Gastrocnemius medialis (tissue), 4 donors: Measurements from ENCODE around the gene RAPGEF2. TPM values are rescaled to one million over a fixed set of nuclear protein-coding genes. Genes with fewer than 3 reads are reported as not detected.

Experiments used
- ATAC-seq, 2 donors: fragments of 150-250 bp; one replicate each; pipeline ENCODE4 v1.9.1; 2016
- DNase-seq, 2 donors: peaks; one replicate each; pipeline ENCODE4 v3.0.0-alpha.2; 2019
- H3K27ac ChIP-seq, 4 donors: fragments of 200-600 bp; sonication (generic); 1 replicate in 1 of 4; 2 replicates in 3 of 4; pipeline ENCODE4 v1.5.1; 2016 to 2018; ENCODE audit warnings: mild to moderate bottlenecking in 2 of 4, moderate library complexity in 1 of 4
- H3K27me3 ChIP-seq, 3 donors: fragments of 200-600 bp; sonication (generic) in 2 of 3; 1 replicate in 1 of 3; 2 replicates in 2 of 3; pipeline versions ENCODE4 v1.5.1 to v1.6.0; 2016 to 2019; ENCODE audit warnings: mild to moderate bottlenecking in 1 of 3, moderate library complexity in 1 of 3
- H3K36me3 ChIP-seq, 2 donors: fragments of 200-600 bp; sonication (generic) in 1 of 2; one replicate each; pipeline ENCODE4 v1.5.1; 2017 to 2018
- H3K4me1 ChIP-seq, 2 donors: fragments of 200-600 bp; sonication (generic) in 1 of 2; one replicate each; pipeline ENCODE4 v1.5.1; 2016 to 2017; ENCODE audit warnings: mild to moderate bottlenecking in 2 of 2
- H3K4me3 ChIP-seq, 4 donors: fragments of 200-600 bp; sonication (generic) in 3 of 4; 1 replicate in 1 of 4; 2 replicates in 3 of 4; pipeline ENCODE4 v1.5.1; 2016 to 2019; ENCODE audit warnings: mild to moderate bottlenecking in 2 of 4
- H3K9me3 ChIP-seq, 3 donors: fragments of 200-600 bp; sonication (generic) in 2 of 3; 1 replicate in 1 of 3; 2 replicates in 2 of 3; pipeline ENCODE4 v1.5.1; 2016 to 2019
- CTCF ChIP-seq, 5 experiments: fragments of 450-650 bp in 3 of 5; fragments of 200-600 bp in 2 of 5; sonication (generic) in 2 of 5; IDR thresholded peaks in 4 of 5; conservative IDR thresholded peaks in 1 of 5; 1 replicate in 4 of 5; 2 replicates in 1 of 5; pipeline ENCODE4 v1.5.1; 2016 to 2019; ENCODE audit warnings: antibody characterized with exemption in 5 of 5, mild to moderate bottlenecking in 3 of 5, moderate library complexity in 3 of 5
- POLR2A ChIP-seq, 2 donors: fragments of 450-650 bp; IDR thresholded peaks; one replicate each; pipeline ENCODE4 v1.6.1; 2017; ENCODE audit warnings: antibody characterized with exemption in 2 of 2, mild to moderate bottlenecking in 2 of 2, moderate library complexity in 2 of 2
- in situ Hi-C, 4 donors: fragments of 200-750 bp; cut with MboI; loops; one replicate each; pipeline versions ENCODE4 v1.15.0 to v1.8.0; 2017; ENCODE audit warnings: low sequenced_read_pairs in 4 of 4
- intact Hi-C: fragments of 100-400 bp; cut with DNase I; formaldehyde crosslinking; loops from one replicate; pipeline ENCODE4 v1.15.1; 2023; ENCODE audit warnings: low total_unique reads
- total RNA-seq, 4 donors: library from RNA; depleted of rRNA; stranded (reverse); fragments of >200 nt; gene quantifications; one replicate each; pipeline versions ENCODE4 v1.1.0 to v1.2.3, GENCODE V29; 2016

Gene RAPGEF2
- total RNA-seq, 4 donors from 2014 or later: 32.9 to 42.3 (median 38.7) TPM

- H3K36me3 ChIP-seq: no peaks in the 10 kb centered on the region
- no peaks in the 10 kb centered on the region for H3K9me3 ChIP-seq
- in situ Hi-C loops (no loop called here), intact Hi-C loops (no loop called here)
- H3K4me1 ChIP-seq: peaks cover 20 to 32% of the 10 kb centered on the region in 2 donors
- H3K27me3 ChIP-seq: no peaks in the 10 kb centered on the region
- TF ChIP-seq CTCF (IDR thresholded peaks at IDR 0.05 in 4 of 5, conservative IDR thresholded peaks at IDR 0.05 in 1 of 5): no peak
- no peak for TF ChIP-seq POLR2A (IDR thresholded peaks at IDR 0.05)
- no peak overlapping the region for H3K27ac ChIP-seq
- H3K4me3 ChIP-seq: no peak overlapping the region
- no peak for DNase-seq
- ATAC-seq: no peak
Observed at GRCh38 chr4:159289682-159290081, 186.8 kb downstream of the RAPGEF2 start.

GRCh38 chr4:159290321-159291030 lies 187.6 kb downstream of the RAPGEF2 start:
- no peak overlapping the region for H3K4me3 ChIP-seq
- no peaks in the 10 kb centered on the region for H3K27me3 ChIP-seq
- no peaks in the 10 kb centered on the region for H3K36me3 ChIP-seq
- no peak overlapping the region for H3K27ac ChIP-seq
- H3K9me3 ChIP-seq: no peaks in the 10 kb centered on the region
- TF ChIP-seq CTCF (IDR thresholded peaks at IDR 0.05 in 4 of 5, conservative IDR thresholded peaks at IDR 0.05 in 1 of 5): no peak
- TF ChIP-seq POLR2A (IDR thresholded peaks at IDR 0.05): no peak
- peaks cover 28 to 38% of the 10 kb centered on the region in 2 donors for H3K4me1 ChIP-seq
- in situ Hi-C loops: no loop called here
- ATAC-seq: no peak
- no peak for DNase-seq
- intact Hi-C loops: no loop called here

- in situ Hi-C loops: no loop called here
- DNase-seq: no peak
- Histone ChIP-seq H3K4me1 (peaks cover 28 to 42% of the 10 kb centered on the region in 2 donors), H3K27me3 (no peaks in the 10 kb centered on the region), H3K36me3 (no peaks in the 10 kb centered on the region), H3K9me3 (no peaks in the 10 kb centered on the region), H3K4me3 (no peak overlapping the region), H3K27ac (no peak overlapping the region)
- intact Hi-C loops: no loop called here
- TF ChIP-seq POLR2A (IDR thresholded peaks at IDR 0.05) (no peak), CTCF (IDR thresholded peaks at IDR 0.05 in 4 of 5, conservative IDR thresholded peaks at IDR 0.05 in 1 of 5) (no peak)
- ATAC-seq: no peak
Observed at GRCh38 chr4:159291176-159291575, 188.3 kb downstream of the RAPGEF2 start.

- in situ Hi-C loops (no loop called here), intact Hi-C loops (no loop called here)
- peaks cover 28 to 42% of the 10 kb centered on the region in 2 donors for H3K4me1 ChIP-seq
- no peaks in the 10 kb centered on the region for H3K36me3 ChIP-seq
- H3K9me3 ChIP-seq: no peaks in the 10 kb centered on the region
- no peaks in the 10 kb centered on the region for H3K27me3 ChIP-seq
- TF ChIP-seq CTCF (IDR thresholded peaks at IDR 0.05 in 4 of 5, conservative IDR thresholded peaks at IDR 0.05 in 1 of 5): no peak
- no peak for TF ChIP-seq POLR2A (IDR thresholded peaks at IDR 0.05)
- no peak overlapping the region for H3K4me3 ChIP-seq
- DNase-seq: no peak
- no peak for ATAC-seq
- H3K27ac ChIP-seq: no peak overlapping the region
Observed at GRCh38 chr4:159292137-159292896, 189.4 kb downstream of the RAPGEF2 start.
